IPS-11a (cell line): Measurements from ENCODE around the gene TSPAN6.

Experiments used
- H3K4me3 ChIP-seq: one replicate; pipeline ENCODE4 v1.5.1; 2013; ENCODE audit warnings: low read depth, low read length, control low read depth

TSPAN6 gene

GRCh38 chrX:100636321-100636991 is at the start of gene TSPAN6:
TSPAN6 (minus strand) TSS chrX:100636806; CDS start chrX:100636694, 112 bp downstream.
- H3K4me3 ChIP-seq: peak within 1 kb of the TSS; percentile 57

GRCh38 chrX:100685997-100686305 is 49.3 kb upstream of the TSPAN6 start:
- H3K4me3 ChIP-seq: no peak overlapping the region

GRCh38 chrX:100685284-100685996 is 48.8 kb upstream of the TSPAN6 start:
- no peak overlapping the region for H3K4me3 ChIP-seq

GRCh38 chrX:100682939-100683338 is 46.3 kb upstream of the TSPAN6 start:
- H3K4me3 ChIP-seq: no peak overlapping the region

GRCh38 chrX:100681599-100681998 is 45.0 kb upstream of the TSPAN6 start:
- no peak overlapping the region for H3K4me3 ChIP-seq

- no peak overlapping the region for H3K4me3 ChIP-seq
These were observed 44.1 kb upstream of the TSPAN6 start for GRCh38 chrX:100680756-100681155.

- no peak overlapping the region for H3K4me3 ChIP-seq
These were observed 41.1 kb upstream of the TSPAN6 start for GRCh38 chrX:100677611-100678181.

GRCh38 chrX:100674705-100675104 is 38.1 kb upstream of the TSPAN6 start:
- no peak overlapping the region for H3K4me3 ChIP-seq

- H3K4me3 ChIP-seq: no peak overlapping the region
These were observed 36.9 kb upstream of the TSPAN6 start for GRCh38 chrX:100673397-100673953.

GRCh38 chrX:100672966-100673365 is 36.4 kb upstream of the TSPAN6 start:
- no peak overlapping the region for H3K4me3 ChIP-seq

GRCh38 chrX:100663642-100664041 is 27.0 kb upstream of the TSPAN6 start:
- no peak overlapping the region for H3K4me3 ChIP-seq

- no peak overlapping the region for H3K4me3 ChIP-seq
These were observed 26.2 kb upstream of the TSPAN6 start for GRCh38 chrX:100662796-100663195.

GRCh38 chrX:100662170-100662569 is 25.6 kb upstream of the TSPAN6 start:
- no peak overlapping the region for H3K4me3 ChIP-seq

GRCh38 chrX:100659431-100660137 is 23.0 kb upstream of the TSPAN6 start:
- H3K4me3 ChIP-seq: no peak overlapping the region

- no peak overlapping the region for H3K4me3 ChIP-seq
These were observed 22.4 kb upstream of the TSPAN6 start for GRCh38 chrX:100658941-100659381.

GRCh38 chrX:100654261-100654660 is 17.7 kb upstream of the TSPAN6 start:
- H3K4me3 ChIP-seq: no peak overlapping the region

GRCh38 chrX:100652266-100652665 is 15.7 kb upstream of the TSPAN6 start:
- no peak overlapping the region for H3K4me3 ChIP-seq

GRCh38 chrX:100650841-100651240 is 14.2 kb upstream of the TSPAN6 start:
- H3K4me3 ChIP-seq: no peak overlapping the region

GRCh38 chrX:100649550-100650356 is 13.1 kb upstream of the TSPAN6 start:
- H3K4me3 ChIP-seq: no peak overlapping the region
